Natural killer cell (primary cell): ENCODE results near the gene YPEL5. TPM values are rescaled to one million over a fixed set of nuclear protein-coding genes. Genes with fewer than 3 reads are reported as not detected.

ENCODE experiments used
- ATAC-seq, 3 donors: fragments of 150-1000 bp in 2 of 3; fragments of 200-7000 bp in 1 of 3; cut with Tn5 transposase; 1 replicate in 1 of 3; 2 replicates in 2 of 3; pipeline ENCODE4 v1.10.0; 2021; ENCODE audit warnings: mild to moderate bottlenecking in 2 of 3, moderate library complexity in 2 of 3
- DNase-seq, 2 donors: peaks; one replicate each; pipeline versions ENCODE4 v3.0.0 to v3.0.0-alpha.2; 2013 to 2021; ENCODE audit warnings: mixed read lengths in 1 of 2
- H3K27ac ChIP-seq: one replicate; pipeline ENCODE4 v1.5.1; 2013; ENCODE audit warnings: mild to moderate bottlenecking, low read length
- H3K27me3 ChIP-seq: one replicate; pipeline ENCODE4 v1.6.1; 2013; ENCODE audit warnings: low read length; ENCODE audit not compliant: control insufficient read depth, insufficient read depth
- H3K36me3 ChIP-seq: one replicate; pipeline ENCODE4 v1.6.1; 2013; ENCODE audit warnings: low read length; ENCODE audit not compliant: control insufficient read depth, insufficient read depth
- H3K4me1 ChIP-seq: one replicate; pipeline ENCODE4 v1.6.1; 2013; ENCODE audit warnings: low read length; ENCODE audit not compliant: control insufficient read depth, insufficient read depth
- H3K4me3 ChIP-seq: one replicate; pipeline ENCODE4 v1.5.1; 2013; ENCODE audit warnings: low read length
- H3K9me3 ChIP-seq: one replicate; pipeline ENCODE4 v1.6.1; 2013; ENCODE audit warnings: low read length; ENCODE audit not compliant: control insufficient read depth, insufficient read depth
- H3K27ac Mint-ChIP-seq, 2 donors: one replicate each; pipeline ENCODE4 v1.8.0; 2022; ENCODE audit warnings: mild to moderate bottlenecking in 2 of 2, mixed read lengths in 2 of 2, moderate library complexity in 1 of 2
- H3K27me3 Mint-ChIP-seq, 2 donors: one replicate each; pipeline ENCODE4 v1.8.0; 2022; ENCODE audit warnings: low read depth in 2 of 2, mixed read lengths in 2 of 2
- H3K36me3 Mint-ChIP-seq: one replicate; pipeline ENCODE4 v1.8.0; 2022; ENCODE audit warnings: mixed read lengths
- H3K4me1 Mint-ChIP-seq, 2 donors: one replicate each; pipeline ENCODE4 v1.8.0; 2022; ENCODE audit warnings: mixed read lengths in 2 of 2
- H3K4me3 Mint-ChIP-seq: one replicate; pipeline ENCODE4 v1.8.0; 2022; ENCODE audit warnings: mild to moderate bottlenecking, moderate library complexity, mixed read lengths
- H3K9me3 Mint-ChIP-seq, 2 donors: one replicate each; pipeline ENCODE4 v1.8.0; 2022; ENCODE audit warnings: mixed read lengths in 2 of 2
- WGBS: methylation state at CpG from one replicate; pipeline ENCODE4 v1.1.7; 2013; ENCODE audit warnings: missing lambda C conversion rate; ENCODE audit not compliant: insufficient coverage; 5-methylcytosine and 5-hydroxymethylcytosine counted together
- intact Hi-C: fragments of 100-400 bp; cut with micrococcal nuclease; formaldehyde crosslinking; loops from one replicate; pipeline ENCODE4 v1.14.2; 2022
- total RNA-seq, 4 donors: library from RNA; stranded (reverse); fragments of 120-200 nt in 1 of 4; gene quantifications; one replicate each; pipeline versions ENCODE4 v1.2.3 to v1.2.4, GENCODE V29; 2013 to 2022
- TF ChIP-seq, protein P1 (sequence below): fragments of 200-600 bp; IDR thresholded peaks from one replicate; pipeline ENCODE4 v1.8.0; 2022; ENCODE audit warnings: antibody characterized with exemption

Gene YPEL5
- total RNA-seq, 3 donors from 2014 or later (not counting 1 experiment from before 2014, with no cell fraction given), result 569 to 1,094 (median 800) TPM

DNA sequence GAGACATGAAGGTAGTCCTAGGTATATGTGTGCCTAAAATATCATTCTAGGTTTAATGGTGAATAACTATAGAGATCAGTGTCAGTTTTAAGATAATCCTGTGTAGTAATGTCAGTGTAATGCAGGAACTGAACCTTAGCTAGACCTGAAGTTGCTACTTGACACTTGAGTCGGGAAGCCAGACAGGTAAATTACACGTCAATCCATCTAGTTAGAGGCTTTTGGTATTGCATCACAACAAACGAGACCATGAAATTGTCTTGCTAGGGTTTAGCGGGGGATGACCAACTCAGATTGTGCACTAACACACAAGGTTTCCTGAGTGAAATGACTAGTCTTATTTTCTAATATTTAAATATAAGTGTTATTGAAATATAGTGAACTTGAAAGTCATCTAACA is 2.0 kb downstream of the YPEL5 start:
- Histone ChIP-seq H3K9me3 (no peaks in the 10 kb centered on the region), H3K4me1 (peaks cover 8% of the 10 kb centered on the region), H3K4me3 (no peak overlapping the region), H3K27ac (peak overlapping the region; percentile 52), H3K36me3 (peaks cover 9% of the 10 kb centered on the region), H3K27me3 (no peaks in the 10 kb centered on the region)
- Mint-ChIP-seq H3K27ac (peak overlapping the region; percentile 70 to 89), H3K4me3 (peak overlapping the region; percentile 92), H3K9me3 (no peaks in the 10 kb centered on the region), H3K36me3 (peaks cover 22% of the 10 kb centered on the region), H3K27me3 (no peaks in the 10 kb centered on the region), H3K4me1 (peaks cover 60 to 68% of the 10 kb centered on the region in 2 donors)
- DNase-seq (peak in 1 of 2 donors; percentile 36), ATAC-seq (no peak)
- intact Hi-C loops, result loop anchor here (10.0 kb wide), 1 partner anchor 1754 kb away; the partner anchor contains the start of gene FOSL2
- WGBS, result 60% methylated on average over 3 of the region's 4 CpGs
- TF ChIP-seq, protein P1, sequence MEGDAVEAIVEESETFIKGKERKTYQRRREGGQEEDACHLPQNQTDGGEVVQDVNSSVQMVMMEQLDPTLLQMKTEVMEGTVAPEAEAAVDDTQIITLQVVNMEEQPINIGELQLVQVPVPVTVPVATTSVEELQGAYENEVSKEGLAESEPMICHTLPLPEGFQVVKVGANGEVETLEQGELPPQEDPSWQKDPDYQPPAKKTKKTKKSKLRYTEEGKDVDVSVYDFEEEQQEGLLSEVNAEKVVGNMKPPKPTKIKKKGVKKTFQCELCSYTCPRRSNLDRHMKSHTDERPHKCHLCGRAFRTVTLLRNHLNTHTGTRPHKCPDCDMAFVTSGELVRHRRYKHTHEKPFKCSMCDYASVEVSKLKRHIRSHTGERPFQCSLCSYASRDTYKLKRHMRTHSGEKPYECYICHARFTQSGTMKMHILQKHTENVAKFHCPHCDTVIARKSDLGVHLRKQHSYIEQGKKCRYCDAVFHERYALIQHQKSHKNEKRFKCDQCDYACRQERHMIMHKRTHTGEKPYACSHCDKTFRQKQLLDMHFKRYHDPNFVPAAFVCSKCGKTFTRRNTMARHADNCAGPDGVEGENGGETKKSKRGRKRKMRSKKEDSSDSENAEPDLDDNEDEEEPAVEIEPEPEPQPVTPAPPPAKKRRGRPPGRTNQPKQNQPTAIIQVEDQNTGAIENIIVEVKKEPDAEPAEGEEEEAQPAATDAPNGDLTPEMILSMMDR, result no peak

DNA sequence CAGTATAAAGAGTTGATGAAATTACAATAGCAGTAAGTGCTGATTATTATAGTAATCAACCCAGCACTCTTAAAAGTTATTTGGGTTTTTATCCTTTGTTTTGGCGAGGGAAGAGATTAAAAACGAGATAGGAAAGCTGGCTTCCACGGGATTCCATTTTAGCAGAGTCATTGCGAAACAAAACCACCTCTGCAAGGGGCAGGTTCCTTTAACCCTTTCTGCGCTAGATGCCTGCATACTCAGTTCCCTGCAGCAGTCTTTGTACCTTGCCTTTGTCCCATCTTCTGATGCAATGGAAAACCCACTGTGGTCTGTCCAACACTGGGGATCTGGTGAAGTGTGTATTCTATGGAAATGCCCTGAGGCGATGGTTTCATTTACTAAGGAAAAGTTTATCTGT is 2.7 kb downstream of the YPEL5 start:
- intact Hi-C loops, result loop anchor here (10.0 kb wide), 1 partner anchor 1755 kb away; the partner anchor contains the start of gene FOSL2
- no peak for ATAC-seq
- H3K4me3 ChIP-seq, result no peak overlapping the region
- Mint-ChIP-seq H3K9me3 (no peaks in the 10 kb centered on the region), H3K27me3 (no peaks in the 10 kb centered on the region), H3K27ac (peak overlapping the region; percentile 70 to 89), H3K4me3 (peak overlapping the region; percentile 92), H3K36me3 (peaks cover 22% of the 10 kb centered on the region), H3K4me1 (peaks cover 65 to 73% of the 10 kb centered on the region in 2 donors)
- TF ChIP-seq, protein P1, result no peak
- WGBS, result 50% methylated on average over 6 of the region's 6 CpGs
- peaks cover 8% of the 10 kb centered on the region for H3K4me1 ChIP-seq
- peaks cover 9% of the 10 kb centered on the region for H3K36me3 ChIP-seq
- no peak overlapping the region for H3K27ac ChIP-seq
- no peaks in the 10 kb centered on the region for H3K9me3 ChIP-seq
- DNase-seq, result peak in 1 of 2 donors; percentile 37
- H3K27me3 ChIP-seq, result no peaks in the 10 kb centered on the region

DNA sequence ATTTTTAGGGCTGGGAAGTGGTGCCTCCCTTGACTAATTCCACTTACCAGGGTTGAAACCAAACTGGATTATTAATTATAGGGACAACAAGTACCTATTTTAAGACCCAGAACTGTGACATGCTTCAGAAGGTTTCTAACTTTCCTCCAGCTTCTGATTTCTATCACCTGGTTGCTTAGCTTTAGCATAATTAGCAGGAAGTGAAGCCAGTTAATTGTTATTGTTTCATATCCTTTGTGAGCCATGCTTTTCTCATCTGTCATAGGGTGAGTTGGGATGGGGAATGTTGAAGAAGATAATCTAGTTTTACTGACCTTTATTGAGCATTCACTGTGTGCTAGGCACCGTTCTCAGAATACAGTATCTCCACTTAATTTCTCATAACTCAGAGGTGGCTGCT is 3.2 kb downstream of the YPEL5 start:
- H3K27ac Mint-ChIP-seq, result peak overlapping the region; percentile 70 to 89
- H3K27me3 Mint-ChIP-seq, result no peaks in the 10 kb centered on the region
- H3K4me3 ChIP-seq, result no peak overlapping the region
- peaks cover 8% of the 10 kb centered on the region for H3K4me1 ChIP-seq
- H3K4me1 Mint-ChIP-seq, result peaks cover 65 to 73% of the 10 kb centered on the region in 2 donors
- H3K27me3 ChIP-seq, result no peaks in the 10 kb centered on the region
- peak in 1 of 2 donors; percentile 16 for DNase-seq
- WGBS, result no CpG with 5 or more reads among the region's 1 CpG
- ATAC-seq, result no peak
- TF ChIP-seq, protein P1, result no peak
- H3K4me3 Mint-ChIP-seq, result peak overlapping the region; percentile 92
- H3K27ac ChIP-seq, result no peak overlapping the region
- intact Hi-C loops, result loop anchor here (10.0 kb wide), 1 partner anchor 1755 kb away; the partner anchor contains the start of gene FOSL2
- H3K36me3 ChIP-seq, result peaks cover 9% of the 10 kb centered on the region
- peaks cover 22% of the 10 kb centered on the region for H3K36me3 Mint-ChIP-seq
- H3K9me3 Mint-ChIP-seq, result no peaks in the 10 kb centered on the region
- no peaks in the 10 kb centered on the region for H3K9me3 ChIP-seq

DNA sequence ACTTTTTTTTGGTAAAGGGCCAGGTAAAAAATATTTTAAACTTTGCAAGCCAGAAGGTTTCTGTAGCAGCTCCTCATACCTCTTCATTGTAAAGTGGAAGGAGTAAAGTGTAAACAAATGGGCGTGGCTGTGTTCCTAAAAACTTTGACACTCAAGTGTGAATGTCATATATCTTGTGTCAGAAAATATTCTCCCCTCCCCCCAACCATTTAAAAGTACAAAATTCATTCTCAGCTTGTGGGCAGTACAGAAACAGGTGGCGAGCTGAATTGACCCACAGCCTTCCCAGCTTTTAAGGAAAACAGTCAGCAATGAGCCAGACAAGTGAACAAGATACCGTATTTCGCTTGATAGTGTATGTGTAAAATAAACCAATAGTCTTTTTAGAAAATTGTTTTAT is 4.0 kb downstream of the YPEL5 start:
- Mint-ChIP-seq H3K9me3 (no peaks in the 10 kb centered on the region), H3K4me1 (peaks cover 67 to 75% of the 10 kb centered on the region in 2 donors), H3K27ac (peak overlapping the region; percentile 70 to 89), H3K36me3 (peaks cover 22% of the 10 kb centered on the region), H3K4me3 (peak overlapping the region; percentile 7), H3K27me3 (no peaks in the 10 kb centered on the region)
- TF ChIP-seq, protein P1, result no peak
- Histone ChIP-seq H3K4me3 (no peak overlapping the region), H3K4me1 (peaks cover 3% of the 10 kb centered on the region), H3K36me3 (peaks cover 10% of the 10 kb centered on the region), H3K27me3 (no peaks in the 10 kb centered on the region), H3K27ac (no peak overlapping the region), H3K9me3 (no peaks in the 10 kb centered on the region)
- DNase-seq (peak in 1 of 2 donors; percentile 19), ATAC-seq (no peak)
- 83% methylated on average over 3 of the region's 4 CpGs for WGBS
- intact Hi-C loops, result no loop called here
